Progenitor cell of endocrine pancreas (in vitro differentiated cells): ENCODE measurements around the gene EMILIN3. TPM values are rescaled to one million over a fixed set of nuclear protein-coding genes. Genes with fewer than 3 reads are reported as not detected.

ENCODE experiments used
- DNase-seq: peaks from one replicate; pipeline ENCODE4 v3.0.0; 2021; ENCODE audit warnings: low spot score; ENCODE audit not compliant: unreplicated experiment
- H3K27ac Mint-ChIP-seq: 2 replicates; pipeline ENCODE4 v1.8.0; 2021; ENCODE audit warnings: mild to moderate bottlenecking, moderate library complexity, mixed read lengths
- H3K27me3 Mint-ChIP-seq: 2 replicates; pipeline ENCODE4 v1.8.0; 2021; ENCODE audit warnings: mixed read lengths
- H3K36me3 Mint-ChIP-seq: 2 replicates; pipeline ENCODE4 v1.8.0; 2022; ENCODE audit warnings: mixed read lengths; ENCODE audit not compliant: insufficient read depth
- H3K4me1 Mint-ChIP-seq: 2 replicates; pipeline ENCODE4 v1.8.0; 2021; ENCODE audit warnings: low read depth, mixed read lengths
- H3K4me3 Mint-ChIP-seq: 2 replicates; pipeline ENCODE4 v1.8.0; 2021; ENCODE audit warnings: low read depth, mild to moderate bottlenecking, moderate library complexity, mixed read lengths
- H3K9me3 Mint-ChIP-seq: 2 replicates; pipeline ENCODE4 v1.8.0; 2021; ENCODE audit warnings: low read depth, mixed read lengths
- total RNA-seq: library from RNA; stranded (reverse); gene quantifications from 2 replicates; pipeline ENCODE4 v1.2.1, GENCODE V29; 2021
- TF ChIP-seq, protein P1 (sequence below): fragments of 200-600 bp; sonication (generic); IDR thresholded peaks from one replicate; pipeline ENCODE4 v1.5.0; 2021; ENCODE audit warnings: antibody characterized with exemption, mild to moderate bottlenecking; ENCODE audit not compliant: unreplicated experiment

EMILIN3 gene
- total RNA-seq, 1 donor from 2014 or later, result 0.96 TPM

DNA sequence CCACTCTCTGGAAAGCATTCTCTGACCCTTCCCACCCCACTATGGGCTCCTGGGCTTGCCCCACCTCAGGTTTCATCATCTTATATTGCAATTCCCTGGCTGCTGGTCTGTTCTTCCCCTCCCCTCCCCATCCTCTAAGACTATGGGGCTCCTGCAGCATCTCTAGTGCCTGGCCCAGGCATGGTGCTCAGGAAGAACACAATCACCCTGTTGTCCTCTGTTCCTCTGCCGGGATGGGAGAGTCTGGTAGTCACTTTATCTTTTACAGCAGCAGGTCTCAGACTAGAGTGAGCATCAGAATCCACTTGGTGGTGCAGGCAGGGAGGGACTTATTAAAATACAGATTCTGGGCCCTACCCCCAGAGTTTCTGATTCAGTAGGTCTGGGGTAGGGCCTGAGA is 31.0 kb downstream of the EMILIN3 start:
- H3K9me3 Mint-ChIP-seq, result no peaks in the 10 kb centered on the region
- no peaks in the 10 kb centered on the region for H3K36me3 Mint-ChIP-seq
- peaks cover 7% of the 10 kb centered on the region for H3K4me1 Mint-ChIP-seq
- TF ChIP-seq, protein P1, sequence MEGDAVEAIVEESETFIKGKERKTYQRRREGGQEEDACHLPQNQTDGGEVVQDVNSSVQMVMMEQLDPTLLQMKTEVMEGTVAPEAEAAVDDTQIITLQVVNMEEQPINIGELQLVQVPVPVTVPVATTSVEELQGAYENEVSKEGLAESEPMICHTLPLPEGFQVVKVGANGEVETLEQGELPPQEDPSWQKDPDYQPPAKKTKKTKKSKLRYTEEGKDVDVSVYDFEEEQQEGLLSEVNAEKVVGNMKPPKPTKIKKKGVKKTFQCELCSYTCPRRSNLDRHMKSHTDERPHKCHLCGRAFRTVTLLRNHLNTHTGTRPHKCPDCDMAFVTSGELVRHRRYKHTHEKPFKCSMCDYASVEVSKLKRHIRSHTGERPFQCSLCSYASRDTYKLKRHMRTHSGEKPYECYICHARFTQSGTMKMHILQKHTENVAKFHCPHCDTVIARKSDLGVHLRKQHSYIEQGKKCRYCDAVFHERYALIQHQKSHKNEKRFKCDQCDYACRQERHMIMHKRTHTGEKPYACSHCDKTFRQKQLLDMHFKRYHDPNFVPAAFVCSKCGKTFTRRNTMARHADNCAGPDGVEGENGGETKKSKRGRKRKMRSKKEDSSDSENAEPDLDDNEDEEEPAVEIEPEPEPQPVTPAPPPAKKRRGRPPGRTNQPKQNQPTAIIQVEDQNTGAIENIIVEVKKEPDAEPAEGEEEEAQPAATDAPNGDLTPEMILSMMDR, result no peak
- DNase-seq, result no peak
- no peak overlapping the region for H3K27ac Mint-ChIP-seq
- peaks cover 19% of the 10 kb centered on the region for H3K27me3 Mint-ChIP-seq
- H3K4me3 Mint-ChIP-seq, result no peak overlapping the region

DNA sequence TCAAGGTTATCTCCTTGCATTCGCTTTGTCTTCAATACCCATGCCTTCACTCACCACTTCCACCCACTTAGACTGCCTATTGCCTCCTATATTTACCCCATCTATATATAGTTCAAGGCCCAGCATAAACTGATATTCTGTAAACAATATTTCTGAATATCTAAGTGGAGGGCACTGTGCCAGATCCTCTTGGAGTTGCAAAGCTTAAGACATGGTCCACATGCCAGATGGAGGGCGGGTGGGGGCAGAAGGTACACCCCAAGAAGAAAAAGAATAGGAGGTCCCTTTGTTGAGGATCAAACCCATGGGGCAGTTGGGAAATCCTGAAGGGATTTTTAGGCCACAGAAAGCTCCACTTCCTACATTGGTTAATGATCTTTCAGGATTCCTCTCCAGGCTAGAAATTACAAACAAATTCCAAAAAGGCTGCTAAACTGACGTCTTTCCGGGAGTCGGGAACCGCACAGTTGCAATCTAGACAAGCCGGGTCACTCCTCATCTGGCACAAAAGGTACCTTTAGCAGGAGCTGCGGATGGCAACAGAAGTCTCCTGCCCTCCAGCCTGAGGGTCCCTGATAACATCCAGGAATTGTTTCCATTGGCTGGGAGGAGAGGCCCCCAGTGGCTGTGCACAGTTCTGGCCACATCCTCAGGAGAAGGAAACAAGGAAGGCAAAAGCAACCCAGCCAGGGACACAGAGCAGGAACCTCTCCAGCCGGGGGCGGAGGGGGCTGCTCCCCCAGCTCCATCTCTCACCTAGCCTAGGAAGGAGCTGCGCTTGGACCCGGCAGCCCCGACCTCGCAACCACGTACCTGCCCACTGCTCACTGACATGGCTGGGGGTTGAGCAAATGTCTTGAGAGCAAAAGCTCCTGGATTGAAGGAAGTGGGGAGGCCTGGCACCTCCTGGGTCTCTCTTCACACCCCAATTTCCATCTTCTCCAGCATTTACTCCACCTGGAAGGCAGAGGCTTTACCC is 31.9 kb downstream of the EMILIN3 start:
- peaks cover 3% of the 10 kb centered on the region for H3K4me1 Mint-ChIP-seq
- H3K27ac Mint-ChIP-seq, result no peak overlapping the region
- no peak for DNase-seq
- H3K9me3 Mint-ChIP-seq, result no peaks in the 10 kb centered on the region
- no peak overlapping the region for H3K4me3 Mint-ChIP-seq
- no peaks in the 10 kb centered on the region for H3K36me3 Mint-ChIP-seq
- TF ChIP-seq, protein P1, result no peak
- peaks cover 18% of the 10 kb centered on the region for H3K27me3 Mint-ChIP-seq

DNA sequence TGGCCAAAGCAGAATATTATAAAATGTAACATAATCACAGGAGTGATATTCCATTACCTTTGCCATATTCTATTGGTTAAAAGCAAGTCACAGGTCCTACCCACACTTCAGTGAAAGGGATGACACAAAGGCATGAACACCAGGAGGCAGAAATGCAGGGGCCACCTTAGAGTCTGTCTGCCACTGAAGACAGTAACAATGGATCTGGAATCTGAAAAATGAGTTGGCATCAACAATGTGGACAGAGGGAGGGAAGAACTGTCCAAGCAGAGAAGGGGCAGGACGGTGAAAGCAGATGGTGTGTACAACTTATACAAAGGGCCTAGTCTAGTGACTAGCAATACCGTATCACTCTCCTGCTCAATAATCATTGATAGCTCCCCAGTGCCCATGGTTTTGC is 32.6 kb downstream of the EMILIN3 start:
- Mint-ChIP-seq H3K36me3 (no peaks in the 10 kb centered on the region), H3K27ac (no peak overlapping the region), H3K27me3 (peaks cover 13% of the 10 kb centered on the region), H3K4me1 (no peaks in the 10 kb centered on the region), H3K9me3 (no peaks in the 10 kb centered on the region), H3K4me3 (no peak overlapping the region)
- TF ChIP-seq, protein P1, result no peak
- no peak for DNase-seq

DNA sequence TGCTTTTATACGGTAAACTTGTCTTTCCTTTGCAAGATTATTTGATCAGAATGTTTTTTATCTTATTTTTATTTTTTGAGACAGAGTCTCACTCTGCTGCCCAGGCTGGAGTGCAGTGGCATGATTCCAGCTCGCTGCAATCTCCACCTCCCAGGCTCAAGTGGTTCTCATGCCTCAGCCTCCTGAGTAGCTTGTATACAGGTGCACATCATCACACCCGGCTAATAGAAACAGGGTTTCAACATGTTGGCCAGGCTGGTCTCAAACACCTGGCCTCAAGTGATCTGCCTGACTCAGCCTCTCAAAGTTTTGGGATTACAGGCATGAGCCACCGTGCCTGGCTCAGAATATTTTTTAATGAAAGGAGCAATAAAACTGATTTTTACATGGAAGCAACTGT is 34.9 kb downstream of the EMILIN3 start:
- no peak for DNase-seq
- H3K9me3 Mint-ChIP-seq, result no peaks in the 10 kb centered on the region
- H3K4me1 Mint-ChIP-seq, result no peaks in the 10 kb centered on the region
- H3K4me3 Mint-ChIP-seq, result no peak overlapping the region
- peaks cover 15% of the 10 kb centered on the region for H3K27me3 Mint-ChIP-seq
- H3K27ac Mint-ChIP-seq, result no peak overlapping the region
- TF ChIP-seq, protein P1, result no peak
- no peaks in the 10 kb centered on the region for H3K36me3 Mint-ChIP-seq

DNA sequence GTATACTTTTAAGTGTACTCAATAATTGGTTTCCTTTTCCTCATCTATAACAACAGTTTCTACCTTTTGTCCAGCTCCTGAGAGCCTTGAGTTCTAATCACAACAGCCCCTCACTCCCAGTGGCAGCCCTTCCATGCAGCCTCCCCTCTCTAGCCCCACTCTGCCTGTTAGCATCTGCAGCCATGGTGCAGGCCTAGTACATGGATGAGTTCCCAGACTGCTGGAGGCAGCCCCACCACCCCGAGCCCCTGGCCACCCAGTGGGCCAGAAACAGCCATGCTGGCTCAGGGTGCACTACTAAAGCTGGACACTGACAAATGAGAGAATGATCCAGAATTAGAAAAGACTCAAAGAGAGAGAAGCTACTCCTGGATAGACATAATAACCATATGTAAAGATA is 35.7 kb downstream of the EMILIN3 start:
- Mint-ChIP-seq H3K9me3 (no peaks in the 10 kb centered on the region), H3K36me3 (no peaks in the 10 kb centered on the region), H3K27me3 (peaks cover 15% of the 10 kb centered on the region), H3K4me3 (no peak overlapping the region), H3K4me1 (no peaks in the 10 kb centered on the region), H3K27ac (no peak overlapping the region)
- DNase-seq, result no peak
- TF ChIP-seq, protein P1, result no peak
